ENCODE measurements around the gene S100A4. TPM values are rescaled to one million over a fixed set of nuclear protein-coding genes. Genes with fewer than 3 reads are reported as not detected.
A peak's percentile ranks its signal among the peaks of the same experiment; 100 is the strongest.

S100A4 gene
- total RNA-seq, 4 donors from 2014 or later, result 40.8 to 138 (median 78.6) TPM

- peaks cover 9 to 37% (median 14%) of the 10 kb centered on the region in 4 donors for H3K4me1 ChIP-seq
- 66 to 69% methylated on average over 3 of the region's 3 CpGs for WGBS, 2 donors (ENCODE audit: low coverage in 1 of 2)
- no peak overlapping the region for H3K4me3 ChIP-seq
- no peak for DNase-seq
- no peaks in the 10 kb centered on the region for H3K9me3 ChIP-seq
- H3K27me3 ChIP-seq, result no peaks in the 10 kb centered on the region
- intact Hi-C loops (cut with DNase I; ENCODE audit: low total_unique reads) (no loop called here), in situ Hi-C loops (cut with MboI; ENCODE audit: low pct_ligation_motif_present in 1 of 4, low pct_unique_long_range_greater_than_20kb in 1 of 4, low sequenced_read_pairs in 3 of 4) (loop anchor here in 1 of 4 donors (10.0 kb wide), 1 partner anchor 91 kb away; no protein-coding TSS in a partner anchor)
- TF ChIP-seq POLR2AphosphoS5 (IDR thresholded peaks at IDR 0.05) (no peak), EP300 (IDR thresholded peaks at IDR 0.05; ENCODE audit: low read depth) (no peak), POLR2A (IDR thresholded peaks at IDR 0.05) (no peak)
- TF ChIP-seq, protein P1, sequence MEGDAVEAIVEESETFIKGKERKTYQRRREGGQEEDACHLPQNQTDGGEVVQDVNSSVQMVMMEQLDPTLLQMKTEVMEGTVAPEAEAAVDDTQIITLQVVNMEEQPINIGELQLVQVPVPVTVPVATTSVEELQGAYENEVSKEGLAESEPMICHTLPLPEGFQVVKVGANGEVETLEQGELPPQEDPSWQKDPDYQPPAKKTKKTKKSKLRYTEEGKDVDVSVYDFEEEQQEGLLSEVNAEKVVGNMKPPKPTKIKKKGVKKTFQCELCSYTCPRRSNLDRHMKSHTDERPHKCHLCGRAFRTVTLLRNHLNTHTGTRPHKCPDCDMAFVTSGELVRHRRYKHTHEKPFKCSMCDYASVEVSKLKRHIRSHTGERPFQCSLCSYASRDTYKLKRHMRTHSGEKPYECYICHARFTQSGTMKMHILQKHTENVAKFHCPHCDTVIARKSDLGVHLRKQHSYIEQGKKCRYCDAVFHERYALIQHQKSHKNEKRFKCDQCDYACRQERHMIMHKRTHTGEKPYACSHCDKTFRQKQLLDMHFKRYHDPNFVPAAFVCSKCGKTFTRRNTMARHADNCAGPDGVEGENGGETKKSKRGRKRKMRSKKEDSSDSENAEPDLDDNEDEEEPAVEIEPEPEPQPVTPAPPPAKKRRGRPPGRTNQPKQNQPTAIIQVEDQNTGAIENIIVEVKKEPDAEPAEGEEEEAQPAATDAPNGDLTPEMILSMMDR (IDR thresholded peaks at IDR 0.05), result no peak
- peak overlapping the region; percentile 29 to 63 (median 59) for H3K27ac ChIP-seq
- H3K36me3 ChIP-seq, result no peaks in the 10 kb centered on the region
Measured at GRCh38 chr1:153573351-153573750, 27.7 kb upstream of the S100A4 start.

- H3K27me3 ChIP-seq, result no peaks in the 10 kb centered on the region
- no peaks in the 10 kb centered on the region for H3K9me3 ChIP-seq
- H3K27ac ChIP-seq, result peak overlapping the region; percentile 29 to 63 (median 59)
- TF ChIP-seq POLR2A (IDR thresholded peaks at IDR 0.05) (no peak), EP300 (IDR thresholded peaks at IDR 0.05; ENCODE audit: low read depth) (no peak), POLR2AphosphoS5 (IDR thresholded peaks at IDR 0.05) (peak in 2 of 3 donors; percentile 9 to 54)
- TF ChIP-seq, protein P1 (IDR thresholded peaks at IDR 0.05), result peak; percentile 76 to 90 (median 81)
- in situ Hi-C loops (cut with MboI; ENCODE audit: low pct_ligation_motif_present in 1 of 4, low pct_unique_long_range_greater_than_20kb in 1 of 4, low sequenced_read_pairs in 3 of 4) (loop anchor here in 1 of 4 donors (10.0 kb wide), 1 partner anchor 92 kb away; no protein-coding TSS in a partner anchor), intact Hi-C loops (cut with DNase I; ENCODE audit: low total_unique reads) (no loop called here)
- no peaks in the 10 kb centered on the region for H3K36me3 ChIP-seq
- H3K4me3 ChIP-seq, result no peak overlapping the region
- DNase-seq, result peak; percentile 90
- H3K4me1 ChIP-seq, result peaks cover 17 to 38% (median 20%) of the 10 kb centered on the region in 4 donors
- WGBS, 2 donors (ENCODE audit: low coverage in 1 of 2), result 0 to 13% methylated on average over 3 of the region's 3 CpGs
Measured at GRCh38 chr1:153572569-153573015, 27.0 kb upstream of the S100A4 start.

DNA sequence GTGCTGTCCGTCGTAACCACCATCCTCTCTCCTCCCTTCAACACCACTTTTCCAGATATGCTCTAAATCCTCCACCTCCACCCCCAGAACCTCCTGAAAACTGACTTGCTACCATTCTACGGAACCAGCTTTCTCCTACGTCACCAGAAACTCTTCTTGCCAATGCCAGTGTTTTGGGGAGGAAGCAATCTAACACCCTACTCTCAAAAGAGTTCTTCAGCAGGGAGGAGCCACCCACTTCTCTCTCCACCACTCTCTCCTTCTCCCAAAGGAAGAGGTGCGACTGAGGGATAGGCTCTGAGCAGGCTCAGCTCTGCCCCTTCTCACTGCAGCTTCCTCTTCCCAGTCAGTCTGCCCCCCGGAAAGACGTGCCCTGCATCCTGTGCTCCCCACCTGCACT lies 26.1 kb upstream of the S100A4 start:
- H3K4me1 ChIP-seq, result peaks cover 22 to 40% (median 24%) of the 10 kb centered on the region in 4 donors
- no peaks in the 10 kb centered on the region for H3K9me3 ChIP-seq
- WGBS, 2 donors (ENCODE audit: low coverage in 1 of 2), result 68 to 77% methylated on average over 5 to 7 of the region's 7 CpGs
- intact Hi-C loops (cut with DNase I; ENCODE audit: low total_unique reads), result no loop called here
- no peak for TF ChIP-seq EP300 (IDR thresholded peaks at IDR 0.05; ENCODE audit: low read depth)
- no peak for TF ChIP-seq POLR2AphosphoS5 (IDR thresholded peaks at IDR 0.05)
- TF ChIP-seq, protein P1 (IDR thresholded peaks at IDR 0.05), result no peak
- TF ChIP-seq POLR2A (IDR thresholded peaks at IDR 0.05), result no peak
- no peak for DNase-seq
- in situ Hi-C loops (cut with MboI; ENCODE audit: low pct_ligation_motif_present in 1 of 4, low pct_unique_long_range_greater_than_20kb in 1 of 4, low sequenced_read_pairs in 3 of 4), result loop anchor here in 1 of 4 donors (10.0 kb wide), 1 partner anchor 93 kb away; no protein-coding TSS in a partner anchor
- H3K27ac ChIP-seq, result no peak overlapping the region
- no peaks in the 10 kb centered on the region for H3K27me3 ChIP-seq
- H3K4me3 ChIP-seq, result no peak overlapping the region
- H3K36me3 ChIP-seq, result no peaks in the 10 kb centered on the region

DNA sequence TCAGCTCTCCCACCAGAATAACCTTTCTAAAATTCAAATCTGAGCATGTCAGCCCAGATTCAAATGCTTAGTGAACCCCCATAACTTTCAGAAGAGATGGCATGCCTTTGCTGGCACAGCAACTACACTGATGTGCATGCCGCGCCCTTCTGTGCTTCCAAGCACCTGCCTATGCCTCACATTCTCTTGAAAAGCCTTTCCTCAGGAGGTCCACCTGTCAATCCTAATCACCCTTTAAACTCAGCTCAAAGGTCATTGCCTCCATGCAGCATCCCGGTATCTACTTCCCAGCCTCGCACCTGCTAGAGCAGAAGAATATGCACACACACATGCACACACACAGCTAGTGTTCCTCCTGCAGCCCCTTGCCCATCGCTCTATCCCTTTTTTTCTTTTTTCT lies 25.3 kb upstream of the S100A4 start:
- WGBS, 2 donors (ENCODE audit: low coverage in 1 of 2), result 30 to 57% methylated on average over 2 to 5 of the region's 5 CpGs
- Histone ChIP-seq H3K4me1 (peaks cover 28 to 49% (median 32%) of the 10 kb centered on the region in 4 donors), H3K27me3 (no peaks in the 10 kb centered on the region), H3K27ac (no peak overlapping the region), H3K4me3 (no peak overlapping the region), H3K9me3 (no peaks in the 10 kb centered on the region), H3K36me3 (no peaks in the 10 kb centered on the region)
- in situ Hi-C loops (cut with MboI; ENCODE audit: low pct_ligation_motif_present in 1 of 4, low pct_unique_long_range_greater_than_20kb in 1 of 4, low sequenced_read_pairs in 3 of 4), result loop anchor here in 1 of 4 donors (10.0 kb wide), 1 partner anchor 94 kb away; no protein-coding TSS in a partner anchor
- DNase-seq, result no peak
- intact Hi-C loops (cut with DNase I; ENCODE audit: low total_unique reads), result no loop called here
- TF ChIP-seq POLR2A (IDR thresholded peaks at IDR 0.05) (no peak), POLR2AphosphoS5 (IDR thresholded peaks at IDR 0.05) (no peak), EP300 (IDR thresholded peaks at IDR 0.05; ENCODE audit: low read depth) (no peak)
- TF ChIP-seq, protein P1 (IDR thresholded peaks at IDR 0.05), result no peak

Measured in transverse colon (tissue), 4 donors.